ENCODE data around the gene HOXA4. TPM values are rescaled to one million over a fixed set of nuclear protein-coding genes. Genes with fewer than 3 reads are reported as not detected.
A peak's percentile ranks its signal among the peaks of the same experiment; 100 is the strongest.

Gene HOXA4
- total RNA-seq, 1 donor from 2014 or later = not detected

DNA sequence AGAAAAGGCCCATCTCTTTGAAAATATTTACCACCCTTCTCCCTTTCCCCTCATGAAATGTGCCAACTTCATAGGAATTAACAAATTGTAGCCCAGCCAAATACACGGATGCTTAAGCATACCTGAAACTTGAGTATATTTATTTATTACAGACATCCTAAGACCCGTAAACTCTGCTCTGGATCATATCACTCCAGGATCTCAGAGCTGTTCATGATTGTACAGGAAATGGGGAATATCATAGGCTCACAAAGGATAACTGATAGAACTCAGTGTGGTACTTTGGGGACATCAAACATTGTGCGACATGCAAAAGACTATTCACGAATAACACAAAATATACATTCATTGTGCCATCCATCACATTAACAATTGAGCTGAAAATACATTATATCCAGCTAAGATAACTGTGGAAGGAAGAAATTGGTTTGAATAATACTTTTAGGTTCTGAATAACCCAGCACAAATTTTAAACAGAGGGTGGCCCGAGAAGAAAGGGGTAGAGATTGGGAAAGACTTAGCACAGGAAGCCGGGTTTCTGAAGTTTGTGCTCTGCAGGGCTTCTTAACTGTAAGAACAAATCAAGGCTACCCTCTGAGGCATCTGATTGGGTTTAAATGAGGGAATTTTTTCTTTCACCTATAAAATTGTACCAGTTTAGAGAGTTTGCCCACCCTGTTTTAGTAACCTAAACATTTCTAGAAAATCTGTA is 37.2 kb downstream of the HOXA4 start:
- H3K36me3 ChIP-seq = no peaks in the 10 kb centered on the region
- H3K79me2 ChIP-seq (ENCODE audit: low read depth) = no peaks in the 10 kb centered on the region
- no peaks in the 10 kb centered on the region for H3K9me3 ChIP-seq (ENCODE audit: low read depth)
- Mint-ChIP-seq H3K4me1 (peaks cover 10% of the 10 kb centered on the region), H3K9me3 (peaks cover 12% of the 10 kb centered on the region), H3K4me3 (no peak overlapping the region), H3K36me3 (no peaks in the 10 kb centered on the region), H3K27me3 (ENCODE audit: insufficient read depth, low read depth) (peaks cover 89% of the 10 kb centered on the region), H3K27ac (no peak overlapping the region)
- H3K9ac ChIP-seq = no peak overlapping the region
- H3K4me1 ChIP-seq = peaks cover 9% of the 10 kb centered on the region
- peaks cover 66% of the 10 kb centered on the region for H4K20me1 ChIP-seq (ENCODE audit: low read depth)
- no peak overlapping the region for H3K4me2 ChIP-seq
- no peak overlapping the region for H3K27ac ChIP-seq
- no peak for DNase-seq (ENCODE audit: low spot score)
- TF ChIP-seq EZH2phosphoT487 (IDR thresholded peaks at IDR 0.05) (peak; percentile 11), EZH2 (IDR thresholded peaks at IDR 0.05) (peak; percentile 2)
- TF ChIP-seq, protein P1, sequence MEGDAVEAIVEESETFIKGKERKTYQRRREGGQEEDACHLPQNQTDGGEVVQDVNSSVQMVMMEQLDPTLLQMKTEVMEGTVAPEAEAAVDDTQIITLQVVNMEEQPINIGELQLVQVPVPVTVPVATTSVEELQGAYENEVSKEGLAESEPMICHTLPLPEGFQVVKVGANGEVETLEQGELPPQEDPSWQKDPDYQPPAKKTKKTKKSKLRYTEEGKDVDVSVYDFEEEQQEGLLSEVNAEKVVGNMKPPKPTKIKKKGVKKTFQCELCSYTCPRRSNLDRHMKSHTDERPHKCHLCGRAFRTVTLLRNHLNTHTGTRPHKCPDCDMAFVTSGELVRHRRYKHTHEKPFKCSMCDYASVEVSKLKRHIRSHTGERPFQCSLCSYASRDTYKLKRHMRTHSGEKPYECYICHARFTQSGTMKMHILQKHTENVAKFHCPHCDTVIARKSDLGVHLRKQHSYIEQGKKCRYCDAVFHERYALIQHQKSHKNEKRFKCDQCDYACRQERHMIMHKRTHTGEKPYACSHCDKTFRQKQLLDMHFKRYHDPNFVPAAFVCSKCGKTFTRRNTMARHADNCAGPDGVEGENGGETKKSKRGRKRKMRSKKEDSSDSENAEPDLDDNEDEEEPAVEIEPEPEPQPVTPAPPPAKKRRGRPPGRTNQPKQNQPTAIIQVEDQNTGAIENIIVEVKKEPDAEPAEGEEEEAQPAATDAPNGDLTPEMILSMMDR (IDR thresholded peaks at IDR 0.05) = no peak
- peaks cover 9% of the 10 kb centered on the region for H3F3A ChIP-seq (ENCODE audit: low read depth)
- no peak overlapping the region for H3K4me3 ChIP-seq
- no peak overlapping the region for H2AFZ ChIP-seq (replicated peaks)
- H3K27me3 ChIP-seq = peaks cover 100% of the 10 kb centered on the region

DNA sequence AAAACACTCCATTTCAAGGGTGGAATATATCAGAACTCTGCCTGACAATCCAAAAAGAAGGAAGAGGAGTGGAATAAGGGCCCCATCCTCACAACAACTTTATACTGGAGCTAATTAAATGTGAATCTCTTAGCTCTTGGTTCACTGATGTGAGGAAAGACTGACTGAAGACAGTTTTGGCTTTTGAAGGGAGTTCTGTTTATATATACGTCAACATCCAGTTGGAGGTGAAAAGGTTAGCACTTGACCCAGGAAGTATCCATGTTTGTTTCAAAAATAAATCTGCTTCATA is 37.8 kb downstream of the HOXA4 start:
- Mint-ChIP-seq H3K4me3 (no peak overlapping the region), H3K27ac (no peak overlapping the region)
- H3K4me2 ChIP-seq = no peak overlapping the region

DNA sequence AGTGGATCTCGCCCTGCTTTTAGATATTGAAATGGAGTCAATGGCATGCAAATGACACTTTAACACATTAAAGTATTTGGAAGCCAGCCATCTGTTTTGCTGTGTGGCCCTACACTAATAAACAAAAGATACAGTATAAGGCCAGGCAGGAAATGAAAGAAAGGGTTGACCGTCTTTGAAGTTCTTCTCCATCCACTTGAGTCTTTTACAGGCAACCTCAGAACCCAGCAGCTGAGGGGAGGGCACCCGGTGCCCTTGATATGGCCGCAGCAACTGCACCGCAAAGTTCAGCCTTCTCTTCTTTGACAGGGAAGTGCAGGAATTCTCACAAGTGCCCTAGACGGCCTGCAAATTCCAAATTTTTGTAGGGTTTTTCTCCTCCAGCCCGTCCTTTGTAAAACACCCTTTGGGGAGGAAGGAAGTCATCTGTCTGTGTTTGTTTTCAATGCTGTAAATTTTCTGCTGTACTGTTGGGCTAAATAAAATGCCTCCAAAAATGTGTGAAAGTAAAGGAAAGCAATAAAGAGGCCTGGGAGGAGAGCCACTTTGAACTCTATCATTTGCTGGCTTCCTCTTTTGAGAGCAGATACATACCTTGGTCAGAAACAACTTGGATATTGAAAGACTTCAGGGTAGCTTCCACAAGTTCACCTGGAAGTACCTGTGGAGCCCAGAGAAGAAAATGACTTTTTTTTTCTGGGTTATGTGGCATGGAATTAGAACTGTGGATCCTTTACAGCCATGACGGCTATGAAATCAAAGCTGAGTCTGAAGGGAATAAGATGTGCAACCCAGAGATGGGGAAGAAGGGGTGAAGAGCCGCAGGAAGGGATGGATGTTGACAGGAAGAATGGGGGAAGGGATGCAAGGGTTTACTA is 38.4 kb downstream of the HOXA4 start:
- no peak overlapping the region for H3K4me3 ChIP-seq
- H3K27me3 ChIP-seq = peaks cover 100% of the 10 kb centered on the region
- H4K20me1 ChIP-seq (ENCODE audit: low read depth) = peaks cover 55% of the 10 kb centered on the region
- no peak overlapping the region for H3K4me2 ChIP-seq
- no peak overlapping the region for H3K27ac ChIP-seq
- peaks cover 9% of the 10 kb centered on the region for H3F3A ChIP-seq (ENCODE audit: low read depth)
- H3K4me1 Mint-ChIP-seq = peaks cover 8% of the 10 kb centered on the region
- no peak overlapping the region for H2AFZ ChIP-seq (replicated peaks)
- TF ChIP-seq, protein P1 (IDR thresholded peaks at IDR 0.05) = no peak
- TF ChIP-seq EZH2 (IDR thresholded peaks at IDR 0.05) (peak; percentile 77), EZH2phosphoT487 (IDR thresholded peaks at IDR 0.05) (peak; percentile 66)
- no peak overlapping the region for H3K27ac Mint-ChIP-seq
- no peaks in the 10 kb centered on the region for H3K9me3 ChIP-seq (ENCODE audit: low read depth)
- peaks cover 87% of the 10 kb centered on the region for H3K27me3 Mint-ChIP-seq (ENCODE audit: insufficient read depth, low read depth)
- peaks cover 16% of the 10 kb centered on the region for H3K9me3 Mint-ChIP-seq
- peaks cover 7% of the 10 kb centered on the region for H3K4me1 ChIP-seq
- no peaks in the 10 kb centered on the region for H3K36me3 Mint-ChIP-seq
- no peak overlapping the region for H3K9ac ChIP-seq
- H3K79me2 ChIP-seq (ENCODE audit: low read depth) = no peaks in the 10 kb centered on the region
- no peaks in the 10 kb centered on the region for H3K36me3 ChIP-seq
- no peak overlapping the region for H3K4me3 Mint-ChIP-seq
- DNase-seq (ENCODE audit: low spot score) = peak; percentile 11

More for the DNA sequence above, 37.8 kb downstream of the HOXA4 start:
- Mint-ChIP-seq H3K4me1 (peaks cover 10% of the 10 kb centered on the region), H3K9me3 (peaks cover 12% of the 10 kb centered on the region), H3K27me3 (ENCODE audit: insufficient read depth, low read depth) (peaks cover 87% of the 10 kb centered on the region), H3K36me3 (no peaks in the 10 kb centered on the region)
- Histone ChIP-seq H3K27ac (no peak overlapping the region), H3K9ac (no peak overlapping the region), H3K4me3 (no peak overlapping the region), H3F3A (ENCODE audit: low read depth) (peaks cover 9% of the 10 kb centered on the region), H3K4me1 (peaks cover 7% of the 10 kb centered on the region), H4K20me1 (ENCODE audit: low read depth) (peaks cover 61% of the 10 kb centered on the region), H3K36me3 (no peaks in the 10 kb centered on the region), H2AFZ (replicated peaks) (no peak overlapping the region), H3K27me3 (peaks cover 100% of the 10 kb centered on the region), H3K9me3 (ENCODE audit: low read depth) (no peaks in the 10 kb centered on the region), H3K79me2 (ENCODE audit: low read depth) (no peaks in the 10 kb centered on the region)
- no peak for DNase-seq (ENCODE audit: low spot score)
- TF ChIP-seq EZH2phosphoT487 (IDR thresholded peaks at IDR 0.05) = no peak
- TF ChIP-seq, protein P1 (IDR thresholded peaks at IDR 0.05) = no peak
- TF ChIP-seq EZH2 (IDR thresholded peaks at IDR 0.05) = no peak

All from neural progenitor cell (in vitro differentiated cells).